Ovary (tissue), 10 donors: ENCODE data around the gene PNMA6F. TPM values are rescaled to one million over a fixed set of nuclear protein-coding genes. Genes with fewer than 3 reads are reported as not detected.

Experiments used
- DNase-seq, 5 donors: peaks; one replicate each; pipeline ENCODE4 v3.0.0-alpha.2; 2019 to 2020
- H3K27ac ChIP-seq, 2 donors: fragments of 200-600 bp; one replicate each; pipeline versions ENCODE4 v1.5.1 to v1.8.0; 2019 to 2022
- H3K27me3 ChIP-seq: fragments of 200-600 bp; one replicate; pipeline ENCODE4 v1.8.0; 2022
- H3K36me3 ChIP-seq: fragments of 200-600 bp; sonication (generic); one replicate; pipeline ENCODE4 v1.5.1; 2019
- H3K4me1 ChIP-seq: one replicate; pipeline ENCODE4 v1.8.1; 2013; ENCODE audit warnings: mild to moderate bottlenecking, moderate library complexity; ENCODE audit not compliant: insufficient read depth
- H3K4me3 ChIP-seq: fragments of 200-600 bp; sonication (generic); one replicate; pipeline ENCODE4 v1.5.1; 2017
- H3K9me3 ChIP-seq, 2 donors: fragments of 200-600 bp in 1 of 2; sonication (generic) in 1 of 2; one replicate each; pipeline versions ENCODE4 v1.5.1 to v1.8.1; 2013 to 2019; ENCODE audit warnings: mild to moderate bottlenecking in 1 of 2, moderate library complexity in 1 of 2
- EP300 ChIP-seq: sonication (generic); formaldehyde crosslinking; IDR thresholded peaks from one replicate; pipeline ENCODE4 v1.6.1; 2017; ENCODE audit warnings: antibody characterized with exemption
- POLR2A ChIP-seq: fragments of 450-650 bp; IDR thresholded peaks from one replicate; pipeline ENCODE4 v1.6.1; 2017; ENCODE audit warnings: antibody characterized with exemption, mild to moderate bottlenecking, moderate library complexity
- WGBS, 3 donors: extraction: QIAGEN DNeasy Blood & Tissue Kit in 1 of 3; methylation state at CpG; one replicate each; pipeline versions ENCODE4 v1.1.5 to v1.1.7; 2013 to 2017; 5-methylcytosine and 5-hydroxymethylcytosine counted together
- intact Hi-C, 4 donors: fragments of 100-400 bp; cut with DNase I; formaldehyde crosslinking; loops; one replicate each; pipeline versions ENCODE4 v1.11.0 to v1.15.1; 2022 to 2023
- long read RNA-seq, 3 donors: library from polyadenylated mRNA in 2 of 3; unstranded in 2 of 3; transcript quantifications; one replicate each; pipeline ENCODE4 v2.0.0 and lab custom pipeline, GENCODE V29; 2021 to 2026
- polyA plus RNA-seq, 2 donors: library from polyadenylated mRNA; stranded (reverse); fragments of 200-250 nt in 1 of 2; fragments of 350-450 nt in 1 of 2; fragmentation: Illumina TruSeq in 1 of 2; extraction: RNeasy Lipid Tissue Mini Kit (QIAGEN cat#74804) in 1 of 2; gene quantifications; one replicate each; pipeline ENCODE4 v1.2.3, GENCODE V29; 2013 to 2014
- total RNA-seq, 7 donors: library from RNA; depleted of rRNA in 2 of 7; stranded (reverse); fragments of >200 nt in 2 of 7; fragmentation: NEBNext Ultra II Directional in 3 of 7; extraction: Animal tissue kit (Norgen Biotek cat#: 25700) in 3 of 7; gene quantifications; one replicate each; pipeline versions ENCODE4 v1.1.0 to v1.2.4, GENCODE V29; 2016 to 2023
- TF ChIP-seq, protein P1 (sequence below), 3 donors: fragments of 450-650 bp in 2 of 3; fragments of 200-600 bp in 1 of 3; IDR thresholded peaks; one replicate each; pipeline versions ENCODE4 v1.5.1 to v1.8.0; 2016 to 2022; ENCODE audit warnings: antibody characterized with exemption in 3 of 3, mild to moderate bottlenecking in 1 of 3
- donor health status: DM: no; HTN: no; CAD: no; lungs with moderate emphysema.
- donor health status: DM: no; HTN: no; CAD: no.
- donor health status: Bipolar disorder and iron deficiency.
- donor health status: DM: yes; HTN: yes; CAD: no.
- donor health status: DM: no; HTN: no; CAD: no.
- donor health status: DM: yes; HTN: yes; CAD: no.

The PNMA6F gene
- total RNA-seq (not detected), polyA plus RNA-seq (under 1 TPM in 1 of 2 donors, not detected in 1; 0.04 TPM)
- long read RNA-seq, donor 1 = 0 reads
- long read RNA-seq, donor 2 = 0 reads
- long read RNA-seq, donor 3 = 0 reads

DNA sequence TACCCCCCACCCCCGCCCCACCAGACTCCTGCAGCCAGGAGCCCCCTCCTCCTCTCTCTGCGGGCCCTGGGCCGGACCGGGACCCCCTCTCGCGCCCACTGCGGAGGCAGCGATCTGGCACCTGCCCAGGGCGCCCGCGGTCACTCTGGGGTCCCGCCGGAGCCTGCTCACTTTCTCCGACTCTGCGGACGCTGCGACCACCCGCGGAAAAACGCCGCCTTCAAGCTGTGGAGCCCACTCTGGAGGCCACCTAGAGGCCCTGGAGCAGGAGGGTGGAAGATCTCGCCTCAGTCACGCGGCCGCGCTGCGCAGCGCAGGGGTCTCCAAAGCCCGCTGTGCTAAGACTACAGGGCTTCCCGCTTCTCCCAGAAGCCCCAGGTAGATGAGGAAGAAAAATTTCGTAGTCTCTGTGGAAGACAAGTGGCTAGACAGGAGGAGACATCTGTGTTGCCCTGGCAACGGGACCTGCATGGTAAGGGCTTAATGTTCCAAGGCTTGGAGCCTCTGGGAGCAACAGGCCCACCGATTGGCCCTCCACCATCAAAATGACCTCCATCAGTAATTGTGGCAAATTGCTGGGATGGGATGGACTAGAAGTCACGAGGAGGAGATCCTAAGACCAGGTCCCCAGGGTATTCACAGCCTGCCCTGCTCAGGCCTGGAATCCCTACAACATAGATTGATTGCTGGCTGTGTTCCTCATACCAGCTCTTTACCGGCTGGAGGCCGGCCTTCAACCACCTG lies at the start of gene PNMA6F:
TSS of gene PNMA6F (minus strand) at position 387 of the 744 bp plus-strand sequence. CDS start 1,093 bp downstream, outside the sequence.
- H3K36me3 ChIP-seq = no peaks in the 10 kb centered on the region
- intact Hi-C loops = no loop called here
- no peak within 1 kb of the TSS for H3K27ac ChIP-seq
- no peak within 1 kb of the TSS for H3K4me3 ChIP-seq
- H3K4me1 ChIP-seq = no peaks in the 10 kb centered on the region
- no peak for TF ChIP-seq EP300
- H3K9me3 ChIP-seq = no peaks in the 10 kb centered on the region
- no peak for DNase-seq
- H3K27me3 ChIP-seq = no peaks in the 10 kb centered on the region
- 57 to 66% (median 57%) methylated on average over 32 to 36 of the region's 36 CpGs for whole genome bisulfite sequencing, 3 donors

DNA sequence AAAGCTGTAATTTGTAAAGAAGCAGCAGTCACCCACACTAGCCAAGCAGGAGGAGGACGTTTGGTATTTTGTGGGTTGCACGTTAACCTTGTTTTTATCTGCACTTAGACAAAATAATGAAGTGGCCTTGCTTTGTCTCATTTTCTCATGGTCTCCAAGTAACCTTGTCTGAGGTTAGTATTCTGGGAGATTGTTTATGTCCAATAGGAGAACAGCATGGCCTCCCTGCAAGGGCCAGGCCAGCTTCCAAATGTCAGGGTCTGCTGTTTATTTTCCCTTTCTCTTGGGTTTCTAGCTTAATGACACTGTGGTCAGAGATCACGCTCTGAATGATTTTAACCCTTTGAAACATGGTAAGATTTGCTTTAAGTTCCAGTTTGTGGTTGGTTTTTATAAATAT lies 49.7 kb upstream of the PNMA6F start:
- DNase-seq = peak in 3 of 5 donors; percentile 42 to 69 (median 57)
- WGBS, 3 donors = 2 to 11% (median 6%) methylated on average over 3 of the region's 3 CpGs
- intact Hi-C loops = no loop called here
- no peaks in the 10 kb centered on the region for H3K27me3 ChIP-seq
- H3K9me3 ChIP-seq = no peaks in the 10 kb centered on the region
- H3K36me3 ChIP-seq = no peaks in the 10 kb centered on the region
- H3K4me1 ChIP-seq = peaks cover 11% of the 10 kb centered on the region
- no peak for TF ChIP-seq POLR2A
- TF ChIP-seq, protein P1, sequence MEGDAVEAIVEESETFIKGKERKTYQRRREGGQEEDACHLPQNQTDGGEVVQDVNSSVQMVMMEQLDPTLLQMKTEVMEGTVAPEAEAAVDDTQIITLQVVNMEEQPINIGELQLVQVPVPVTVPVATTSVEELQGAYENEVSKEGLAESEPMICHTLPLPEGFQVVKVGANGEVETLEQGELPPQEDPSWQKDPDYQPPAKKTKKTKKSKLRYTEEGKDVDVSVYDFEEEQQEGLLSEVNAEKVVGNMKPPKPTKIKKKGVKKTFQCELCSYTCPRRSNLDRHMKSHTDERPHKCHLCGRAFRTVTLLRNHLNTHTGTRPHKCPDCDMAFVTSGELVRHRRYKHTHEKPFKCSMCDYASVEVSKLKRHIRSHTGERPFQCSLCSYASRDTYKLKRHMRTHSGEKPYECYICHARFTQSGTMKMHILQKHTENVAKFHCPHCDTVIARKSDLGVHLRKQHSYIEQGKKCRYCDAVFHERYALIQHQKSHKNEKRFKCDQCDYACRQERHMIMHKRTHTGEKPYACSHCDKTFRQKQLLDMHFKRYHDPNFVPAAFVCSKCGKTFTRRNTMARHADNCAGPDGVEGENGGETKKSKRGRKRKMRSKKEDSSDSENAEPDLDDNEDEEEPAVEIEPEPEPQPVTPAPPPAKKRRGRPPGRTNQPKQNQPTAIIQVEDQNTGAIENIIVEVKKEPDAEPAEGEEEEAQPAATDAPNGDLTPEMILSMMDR (IDR thresholded peaks at IDR 0.05) = no peak
- TF ChIP-seq EP300 = no peak
- H3K27ac ChIP-seq = peak overlapping the region in 1 of 2 donors; percentile 41
- H3K4me3 ChIP-seq = no peak overlapping the region

DNA sequence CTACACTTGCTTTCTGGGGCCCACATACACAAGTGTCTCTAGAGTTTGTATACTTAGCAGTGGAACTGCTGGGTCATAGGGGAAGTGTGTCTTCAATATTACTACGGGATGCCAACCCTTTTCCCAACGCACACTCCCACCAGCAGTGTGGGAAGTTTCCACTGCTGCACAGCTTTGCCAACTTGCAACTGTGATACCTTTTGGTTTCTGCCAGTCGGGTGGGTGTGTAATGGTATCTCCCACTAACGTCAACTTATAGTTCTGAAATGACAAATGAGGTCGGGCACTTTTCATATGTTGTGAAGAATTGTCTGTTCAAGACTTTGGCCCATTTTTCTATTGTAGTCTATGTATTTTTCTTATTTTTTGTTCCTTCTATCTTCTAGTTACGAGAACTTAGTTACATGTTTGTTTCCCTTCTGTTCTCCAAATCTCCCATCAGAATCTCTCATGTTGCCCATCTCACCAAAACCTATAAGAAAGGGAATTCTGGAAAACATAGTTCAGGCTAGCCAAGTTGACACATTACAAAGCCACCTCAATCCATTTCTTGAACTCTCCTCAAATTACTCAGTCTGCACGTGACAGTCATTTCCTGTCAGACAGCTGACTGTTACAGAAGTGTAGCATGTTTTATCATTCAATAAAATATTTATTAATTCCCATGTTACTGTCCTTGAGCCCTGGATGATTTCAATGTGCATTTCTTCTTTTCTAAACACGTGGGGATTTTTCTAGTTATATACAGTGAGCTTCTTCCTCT lies 48.9 kb upstream of the PNMA6F start:
- H3K4me1 ChIP-seq = peaks cover 11% of the 10 kb centered on the region
- intact Hi-C loops = no loop called here
- TF ChIP-seq POLR2A = no peak
- TF ChIP-seq EP300 = no peak
- TF ChIP-seq, protein P1 (IDR thresholded peaks at IDR 0.05) = no peak
- WGBS, 3 donors = 37 to 57% (median 39%) methylated on average over 8 of the region's 8 CpGs
- no peaks in the 10 kb centered on the region for H3K36me3 ChIP-seq
- no peak overlapping the region for H3K4me3 ChIP-seq
- H3K9me3 ChIP-seq = no peaks in the 10 kb centered on the region
- no peaks in the 10 kb centered on the region for H3K27me3 ChIP-seq
- DNase-seq = no peak
- peak overlapping the region in 1 of 2 donors; percentile 17 for H3K27ac ChIP-seq

DNA sequence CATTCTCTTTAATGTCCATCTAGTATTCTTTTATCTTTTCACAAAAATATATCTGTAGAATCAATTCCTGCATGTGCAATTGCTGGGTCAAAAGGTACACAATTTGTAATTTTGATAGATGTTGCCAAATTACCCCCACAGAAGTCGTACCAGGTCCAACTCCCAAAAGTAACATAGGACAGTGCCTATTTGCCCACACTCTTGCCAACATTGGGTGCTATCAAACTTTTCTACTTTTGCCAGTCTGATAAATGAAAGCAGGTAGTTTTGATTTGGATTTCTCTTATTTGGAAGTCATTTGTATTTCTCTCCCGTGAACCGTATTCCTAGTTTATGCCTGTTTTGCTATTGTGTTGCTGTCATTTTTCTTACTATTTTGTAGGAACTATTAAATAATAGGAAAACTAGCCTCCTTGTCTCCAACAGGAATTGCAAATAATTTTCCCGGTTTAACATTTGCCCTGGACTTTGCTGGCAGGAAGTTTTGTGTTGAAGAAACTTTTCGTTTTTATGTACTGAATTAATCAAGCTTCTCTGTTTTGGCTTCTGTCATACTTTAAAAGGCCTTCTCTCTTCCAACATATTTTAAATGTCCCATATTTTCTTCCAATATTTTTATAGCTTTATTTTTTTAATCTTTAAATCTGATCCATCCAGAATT lies 45.4 kb upstream of the PNMA6F start:
- no peaks in the 10 kb centered on the region for H3K36me3 ChIP-seq
- H3K27ac ChIP-seq = no peak overlapping the region
- intact Hi-C loops = no loop called here
- H3K4me3 ChIP-seq = no peak overlapping the region
- no peak for DNase-seq
- 40 to 52% (median 46%) methylated on average over 5 of the region's 5 CpGs for WGBS, 3 donors
- TF ChIP-seq EP300 (no peak), POLR2A (no peak)
- TF ChIP-seq, protein P1 (IDR thresholded peaks at IDR 0.05) = no peak
- peaks cover 10% of the 10 kb centered on the region for H3K4me1 ChIP-seq
- no peaks in the 10 kb centered on the region for H3K27me3 ChIP-seq
- H3K9me3 ChIP-seq = no peaks in the 10 kb centered on the region
